ENCODE measurements around the gene IFNAR1. TPM values are rescaled to one million over a fixed set of nuclear protein-coding genes. Genes with fewer than 3 reads are reported as not detected.

The IFNAR1 gene
- total and polyA plus RNA-seq, 2 of the 8 experiments (the other 6 are each of a cell fraction or from before 2014, with no cell fraction given), result 3.1 to 17.1 TPM

DNA sequence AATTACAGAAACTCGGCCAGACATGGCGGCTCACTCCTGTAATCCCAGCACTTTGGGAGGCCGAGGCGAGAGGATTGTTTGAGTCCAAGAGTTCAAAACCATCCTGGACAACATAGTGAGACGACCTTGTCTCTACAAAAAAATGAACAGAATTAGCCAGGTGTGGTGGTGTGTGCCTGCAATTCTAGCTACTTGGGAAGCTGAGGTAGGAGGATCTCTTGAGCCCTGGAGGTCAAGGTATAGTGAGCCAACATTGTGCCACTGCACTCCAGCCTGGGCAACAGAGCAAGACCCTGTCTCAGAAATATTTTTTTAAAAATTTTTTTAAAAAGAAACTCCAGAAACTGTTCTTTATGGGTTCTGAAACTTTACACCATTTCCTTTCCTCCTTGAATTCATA, 40.1 kb downstream of the IFNAR1 start:
- H2BK120ac ChIP-seq (replicated peaks; ENCODE audit: low read depth, low read length), result no peak overlapping the region
- no peaks in the 10 kb centered on the region for H3K36me3 ChIP-seq (ENCODE audit: control insufficient read depth in 2 of 4, insufficient read depth in 4 of 4, low read length in 3 of 4)
- no peak overlapping the region for H4K91ac ChIP-seq (replicated peaks; ENCODE audit: insufficient read length, low read length)
- no peaks in the 10 kb centered on the region for H3K27me3 ChIP-seq (replicated peaks in 1 of 4; ENCODE audit: control insufficient read depth in 3 of 4, extremely low read depth in 1 of 4, insufficient read depth in 3 of 4, low read length in 3 of 4)
- H2BK20ac ChIP-seq (ENCODE audit: low read length), result peak overlapping the region; percentile 48; the same call in 1 of the 2 replicates
- ChIA-PET POLR2A (ENCODE audit: partially characterized antibody) (no interaction called here), CTCF (ENCODE audit: partially characterized antibody) (interaction anchor here (0.6 to 2.5 kb wide), 2 partner anchors 11 to 53 kb away, joined by 3 to 12 read pairs; no protein-coding TSS in a partner anchor)
- H3K79me1 ChIP-seq (ENCODE audit: low read depth, low read length), result no peaks in the 10 kb centered on the region
- no peak overlapping the region for H3K4ac ChIP-seq (replicated peaks; ENCODE audit: insufficient read length, low read depth, low read length)
- H4K20me1 ChIP-seq (replicated peaks in 1 of 2; ENCODE audit: control insufficient read depth in 1 of 2, insufficient read depth in 2 of 2, low read length in 2 of 2), result no peaks in the 10 kb centered on the region
- no peak overlapping the region for H3K27ac ChIP-seq (ENCODE audit: low read depth, low read length)
- no peak overlapping the region for H2BK15ac ChIP-seq (ENCODE audit: low read length)
- H3K23me2 ChIP-seq (ENCODE audit: low read depth, low read length), result no peaks in the 10 kb centered on the region
- peaks cover 0 to 3% of the 10 kb centered on the region in 2 experiments; a peak in 2 of 4 replicates for H3K9me3 ChIP-seq (ENCODE audit: insufficient read depth in 2 of 2, low read depth in 1 of 2, low read length in 1 of 2)
- no peak overlapping the region for H3K56ac ChIP-seq (replicated peaks; ENCODE audit: insufficient read length, low read depth, low read length)
- 92% methylated on average over 5 of the region's 5 CpGs; no CpG with 5 or more reads in 1 of the 2 experiments for WGBS, 2 experiments (ENCODE audit: extremely low coverage in 1 of 2, insufficient coverage in 1 of 2, insufficient read length in 1 of 2, insufficient replicate concordance in 2 of 2, low coverage in 1 of 2, low lambda C conversion rate in 2 of 2, missing lambda C conversion rate in 1 of 2)
- H3K18ac ChIP-seq (ENCODE audit: extremely low read depth, low read length), result no peak overlapping the region
- peaks cover 0 to 24% (median 11%) of the 10 kb centered on the region in 4 experiments; a peak in 6 of 7 replicates for H3K4me1 ChIP-seq (replicated peaks in 1 of 4; ENCODE audit: control insufficient read depth in 3 of 4, insufficient read depth in 4 of 4, low read length in 3 of 4)
- H2AFZ ChIP-seq (ENCODE audit: low read length), result no peak overlapping the region
- 0 out of 2 replicates have a peak overlapping the region, but pooled peaks have one; percentile 70 for H2BK12ac ChIP-seq (ENCODE audit: low read depth, low read length)
- H3K14ac ChIP-seq (ENCODE audit: insufficient read length), result no peak overlapping the region
- no peak overlapping the region for H2AK5ac ChIP-seq (ENCODE audit: low read depth, low read length)
- no peak overlapping the region for H3K23ac ChIP-seq (ENCODE audit: insufficient read length)
- H3K9ac ChIP-seq (replicated peaks in 1 of 4; ENCODE audit: extremely low read depth in 1 of 4, low read depth in 3 of 4, low read length in 3 of 4), result no peak overlapping the region
- FAIRE-seq (no peak), DNase-seq (ENCODE audit: low read depth in 1 of 2, low spot score in 2 of 2) (no peak)
- H3K4me2 ChIP-seq (ENCODE audit: insufficient read depth in 1 of 2, low read depth in 2 of 2, low read length in 2 of 2), result no peak overlapping the region
- no peak overlapping the region for H3K4me3 ChIP-seq (ENCODE audit: extremely low read depth in 1 of 4, insufficient read depth in 2 of 4, low read depth in 3 of 4, low read length in 4 of 4)
- no peak overlapping the region for H2BK5ac ChIP-seq (ENCODE audit: low read depth, low read length)
- no peak overlapping the region for H4K5ac ChIP-seq (ENCODE audit: insufficient read length, low read depth, low read length)
- no peaks in the 10 kb centered on the region for H3K79me2 ChIP-seq (ENCODE audit: control insufficient read depth in 1 of 2, insufficient read depth in 2 of 2, low read length in 2 of 2)
- no peak overlapping the region for H4K8ac ChIP-seq (ENCODE audit: extremely low read depth, insufficient read depth, low read length)
- no peak for TF ChIP-seq FOSL1 (IDR thresholded peaks at IDR 0.05; ENCODE audit: insufficient read depth, low read depth, low read length)
- no peak for TF ChIP-seq CBX8 (IDR thresholded peaks at IDR 0.05; ENCODE audit: borderline replicate concordance, low read depth, low read length)
- TF ChIP-seq KDM4A (IDR thresholded peaks at IDR 0.05; ENCODE audit: low read depth, low read length, severe bottlenecking), result no peak
- TF ChIP-seq RNF2 (IDR thresholded peaks at IDR 0.05; ENCODE audit: borderline replicate concordance, low read depth, low read length, missing control alignments, poor library complexity, severe bottlenecking), result no peak
- TF ChIP-seq EP300 (IDR thresholded peaks at IDR 0.05; ENCODE audit: borderline replicate concordance in 1 of 2, low read depth in 2 of 2, low read length in 2 of 2), result no peak
- no peak for TF ChIP-seq POLR2AphosphoS5 (IDR thresholded peaks at IDR 0.05; ENCODE audit: low read depth, low read length)
- TF ChIP-seq RBBP5 (IDR thresholded peaks at IDR 0.05; ENCODE audit: borderline replicate concordance, low read depth, low read length), result no peak
- TF ChIP-seq SIN3A (conservative IDR thresholded peaks at IDR 0.05 in 1 of 2, IDR thresholded peaks at IDR 0.05 in 1 of 2; ENCODE audit: low read depth in 1 of 2, low read length in 2 of 2), result no peak
- TF ChIP-seq JUN (IDR thresholded peaks at IDR 0.05; ENCODE audit: low read depth, low read length), result no peak
- TF ChIP-seq EZH2 (IDR thresholded peaks at IDR 0.05; ENCODE audit: low read depth, low read length, severe bottlenecking), result no peak
- TF ChIP-seq SUZ12 (IDR thresholded peaks at IDR 0.05; ENCODE audit: low read length), result no peak
- TF ChIP-seq, protein P1, sequence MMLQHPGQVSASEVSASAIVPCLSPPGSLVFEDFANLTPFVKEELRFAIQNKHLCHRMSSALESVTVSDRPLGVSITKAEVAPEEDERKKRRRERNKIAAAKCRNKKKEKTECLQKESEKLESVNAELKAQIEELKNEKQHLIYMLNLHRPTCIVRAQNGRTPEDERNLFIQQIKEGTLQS (IDR thresholded peaks at IDR 0.05; ENCODE audit: insufficient read depth, low read depth, low read length), result no peak
